WI38 (cell line): ENCODE results near the gene PSRC1.

Source experiments
- H3K4me3 ChIP-seq: 2 replicates; pipeline ENCODE4 v1.5.1; 2011; ENCODE audit warnings: low read depth, mild to moderate bottlenecking, control low read depth, low read length
- CTCF ChIP-seq: IDR thresholded peaks from 2 replicates; pipeline ENCODE4 v1.5.1; 2012; ENCODE audit warnings: low read depth, mild to moderate bottlenecking, control low read depth, low read length

The PSRC1 gene

DNA sequence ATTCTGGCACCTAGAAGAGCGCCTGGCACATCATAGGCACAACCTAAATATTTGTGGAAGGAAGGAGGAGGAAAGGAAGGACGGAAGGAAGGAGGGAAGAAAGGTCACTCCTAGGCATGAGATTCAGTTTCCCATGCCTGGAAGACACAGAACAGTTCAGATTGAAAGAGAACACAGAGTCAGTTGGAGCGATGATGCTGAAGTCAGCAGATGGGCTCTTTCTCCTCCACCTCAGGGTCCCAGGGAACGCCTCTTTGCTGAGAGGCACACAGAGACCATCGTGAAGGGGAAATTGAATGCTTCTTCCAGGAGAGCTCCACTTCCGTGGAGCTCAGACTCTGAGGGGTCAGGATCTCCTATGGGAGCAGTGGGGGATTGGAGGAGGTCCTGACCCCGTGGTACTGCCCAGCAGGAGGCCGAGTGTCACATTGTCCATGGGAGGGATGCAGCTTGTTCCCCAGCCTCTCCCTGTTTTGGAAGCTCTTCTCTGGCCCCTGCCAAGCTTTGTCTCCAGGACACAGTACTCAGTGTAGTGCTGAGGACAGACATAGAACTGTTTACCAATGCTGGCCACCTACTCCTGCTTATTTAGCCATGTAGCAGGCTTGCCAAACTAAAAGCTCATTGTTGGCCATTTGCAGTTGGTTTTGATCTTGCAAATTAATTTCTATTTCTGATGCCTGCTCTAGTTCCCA, 21.4 kb upstream of the PSRC1 start:
- no peak for TF ChIP-seq CTCF
- H3K4me3 ChIP-seq: no peak overlapping the region

DNA sequence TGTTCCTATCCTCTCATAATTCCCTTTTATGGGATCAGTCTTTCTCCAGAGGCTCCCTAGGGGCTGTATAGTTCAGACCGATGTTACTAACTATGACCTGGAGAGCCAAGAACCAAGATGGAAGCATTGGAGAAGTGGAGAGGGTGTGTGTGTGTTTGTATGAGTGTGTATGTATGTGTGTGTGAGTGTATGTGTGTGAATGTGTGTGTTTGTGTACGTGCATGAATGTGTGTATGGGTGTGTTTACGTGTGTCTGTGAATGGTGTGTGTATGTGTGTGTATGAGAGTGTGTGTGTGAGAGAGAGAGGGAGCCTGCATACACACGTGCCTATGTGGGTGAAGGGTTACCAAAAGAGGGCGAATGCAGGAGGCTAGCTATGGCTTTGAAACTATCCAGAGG, 18.9 kb upstream of the PSRC1 start:
- no peak for TF ChIP-seq CTCF

GRCh38 chr1:109300650-109301151, 17.8 kb upstream of the PSRC1 start:
- H3K4me3 ChIP-seq: no peak overlapping the region
- no peak for TF ChIP-seq CTCF

More for the DNA sequence above, 18.9 kb upstream of the PSRC1 start:
- no peak overlapping the region for H3K4me3 ChIP-seq

GRCh38 chr1:109299558-109300343, 16.8 kb upstream of the PSRC1 start:
- no peak overlapping the region for H3K4me3 ChIP-seq
- no peak for TF ChIP-seq CTCF

GRCh38 chr1:109298666-109299557, 16.0 kb upstream of the PSRC1 start:
- H3K4me3 ChIP-seq: no peak overlapping the region
- no peak for TF ChIP-seq CTCF

- no peak for TF ChIP-seq CTCF
- no peak overlapping the region for H3K4me3 ChIP-seq
Observed at GRCh38 chr1:109296782-109297181, 13.8 kb upstream of the PSRC1 start.
